CD14-positive monocyte (primary cell): ENCODE data around the gene IL37. TPM values are rescaled to one million over a fixed set of nuclear protein-coding genes. Genes with fewer than 3 reads are reported as not detected.

Experiments used
- DNase-seq, 3 donors: peaks; one replicate each; pipeline ENCODE4 v3.0.0-alpha.2; 2011 to 2022
- H2AFZ ChIP-seq: 2 replicates; pipeline ENCODE4 v1.6.0; 2012; ENCODE audit warnings: mild to moderate bottlenecking, low read depth, low read length, inconsistent platforms; ENCODE audit not compliant: insufficient read depth, poor library complexity, severe bottlenecking
- H3K27ac ChIP-seq, 2 donors: 1 replicate in 1 of 2; 2 replicates in 1 of 2; pipeline ENCODE4 v1.5.1; 2012 to 2013; ENCODE audit warnings: low read length in 2 of 2, control low read depth in 1 of 2, inconsistent platforms in 1 of 2, low read depth in 1 of 2, mild to moderate bottlenecking in 1 of 2
- H3K27me3 ChIP-seq, 2 donors: one replicate each; pipeline versions ENCODE4 v1.6.0 to v1.6.1; 2011 to 2013; ENCODE audit warnings: low read length in 2 of 2; ENCODE audit not compliant: control insufficient read depth in 2 of 2, insufficient read depth in 2 of 2
- H3K36me3 ChIP-seq, 2 donors: replicated peaks in 1 of 2; 1 replicate in 1 of 2; 2 replicates in 1 of 2; pipeline versions ENCODE4 v1.5.1 to v1.6.1; 2012 to 2013; ENCODE audit warnings: low read length in 2 of 2, control low read depth in 1 of 2, inconsistent platforms in 1 of 2, mild to moderate bottlenecking in 1 of 2; ENCODE audit not compliant: insufficient read depth in 2 of 2, control insufficient read depth in 1 of 2
- H3K4me1 ChIP-seq, 2 donors: 1 replicate in 1 of 2; 2 replicates in 1 of 2; pipeline versions ENCODE4 v1.5.1 to v1.6.1; 2012 to 2013; ENCODE audit warnings: low read length in 2 of 2, control low read depth in 1 of 2, inconsistent platforms in 1 of 2, mild to moderate bottlenecking in 1 of 2, moderate library complexity in 1 of 2; ENCODE audit not compliant: insufficient read depth in 2 of 2, control insufficient read depth in 1 of 2
- H3K4me2 ChIP-seq: replicated peaks from 2 replicates; pipeline ENCODE3; 2012; ENCODE audit warnings: low read length, moderate library complexity, mild to moderate bottlenecking; ENCODE audit not compliant: poor library complexity, severe bottlenecking; ENCODE audit errors: extremely low read depth
- H3K4me3 ChIP-seq, 3 experiments: fragments of 200-600 bp in 1 of 3; sonication (generic) in 1 of 3; replicated peaks in 1 of 3; 1 replicate in 2 of 3; 2 replicates in 1 of 3; pipeline ENCODE4 v1.5.1; 2011 to 2013; ENCODE audit warnings: low read length in 3 of 3, mild to moderate bottlenecking in 3 of 3, control low read depth in 2 of 3, low read depth in 2 of 3, inconsistent platforms in 1 of 3, moderate library complexity in 1 of 3
- H3K79me2 ChIP-seq: 2 replicates; pipeline ENCODE4 v1.6.0; 2012; ENCODE audit warnings: mild to moderate bottlenecking, control low read depth, inconsistent platforms, low read length, moderate library complexity; ENCODE audit not compliant: insufficient read depth
- H3K9ac ChIP-seq: 2 replicates; pipeline ENCODE4 v1.6.0; 2017; ENCODE audit warnings: low read length, mild to moderate bottlenecking; ENCODE audit not compliant: insufficient read depth, poor library complexity, severe bottlenecking
- H3K9me3 ChIP-seq, 2 donors: replicated peaks in 1 of 2; 1 replicate in 1 of 2; 2 replicates in 1 of 2; pipeline versions ENCODE4 v1.5.1 to v1.6.1; 2012 to 2013; ENCODE audit warnings: low read length in 2 of 2, control low read depth in 1 of 2; ENCODE audit not compliant: control insufficient read depth in 1 of 2, insufficient read depth in 1 of 2
- H4K20me1 ChIP-seq: 2 replicates; pipeline ENCODE4 v1.6.0; 2012; ENCODE audit warnings: mild to moderate bottlenecking, low read length, control low read depth, moderate library complexity; ENCODE audit not compliant: insufficient read depth
- H3K27ac Mint-ChIP-seq, 7 donors: one replicate each; pipeline ENCODE4 v1.8.0; 2020; ENCODE audit warnings: mild to moderate bottlenecking in 7 of 7, mixed read lengths in 7 of 7, moderate library complexity in 6 of 7, inconsistent platforms in 2 of 7
- H3K27me3 Mint-ChIP-seq, 3 donors: one replicate each; pipeline ENCODE4 v1.8.0; 2021 to 2022; ENCODE audit warnings: low read depth in 3 of 3, mild to moderate bottlenecking in 3 of 3, mixed read lengths in 3 of 3, moderate library complexity in 3 of 3, inconsistent platforms in 1 of 3
- H3K36me3 Mint-ChIP-seq, 2 donors: one replicate each; pipeline ENCODE4 v1.8.0; 2020; ENCODE audit warnings: mixed read lengths in 2 of 2, inconsistent platforms in 1 of 2, mild to moderate bottlenecking in 1 of 2
- H3K4me1 Mint-ChIP-seq: one replicate; pipeline ENCODE4 v1.8.0; 2020; ENCODE audit warnings: mild to moderate bottlenecking, mixed read lengths
- H3K4me3 Mint-ChIP-seq, 2 donors: one replicate each; pipeline ENCODE4 v1.8.0; 2020; ENCODE audit warnings: mild to moderate bottlenecking in 2 of 2, mixed read lengths in 2 of 2, moderate library complexity in 1 of 2
- H3K9me3 Mint-ChIP-seq, 7 donors: one replicate each; pipeline ENCODE4 v1.8.0; 2020 to 2022; ENCODE audit warnings: mixed read lengths in 7 of 7, mild to moderate bottlenecking in 6 of 7, moderate library complexity in 6 of 7, inconsistent platforms in 2 of 7
- WGBS: methylation state at CpG from one replicate; pipeline ENCODE4 v1.1.5; 2013; ENCODE audit warnings: missing lambda C conversion rate; ENCODE audit not compliant: insufficient coverage; 5-methylcytosine and 5-hydroxymethylcytosine counted together
- intact Hi-C, 2 donors: fragments of 100-400 bp; cut with micrococcal nuclease; formaldehyde crosslinking; loops; one replicate each; pipeline versions ENCODE4 v1.15.0 to v1.15.1; 2023
- polyA minus RNA-seq: library from RNA; depleted of rRNA, polyadenylated mRNA; stranded (reverse); fragments of >200 nt; gene quantifications from 2 replicates; pipeline ENCODE4 v1.2.3, GENCODE V29; 2012
- polyA plus RNA-seq, 3 donors: library from polyadenylated mRNA; depleted of rRNA in 1 of 3; unstranded in 2 of 3; stranded (reverse) in 1 of 3; fragments of 300-500 nt in 2 of 3; fragments of >200 nt in 1 of 3; fragmentation: Illumina TruSeq in 2 of 3; gene quantifications; 1 replicate in 2 of 3; 2 replicates in 1 of 3; pipeline ENCODE4 v1.2.3, GENCODE V29; 2012 to 2021
- total RNA-seq, 12 experiments: library from RNA in 1 of 12; stranded (reverse) in 1 of 12; fragments of 120-200 nt in 1 of 12; gene quantifications; one replicate each; pipeline ENCODE4 v1.2.4 and lab custom pipeline; 2013 to 2026; ENCODE audit warnings: mixed read lengths in 6 of 12, inconsistent platforms in 1 of 12
- TF ChIP-seq, protein P1 (sequence below): fragments of 200-600 bp; IDR thresholded peaks from one replicate; pipeline ENCODE4 v1.8.0; 2022; ENCODE audit warnings: antibody characterized with exemption, mild to moderate bottlenecking

The IL37 gene
- not detected for total RNA-seq (2013)
- polyA plus RNA-seq, result not detected
- polyA minus RNA-seq, result not detected in 2 replicates
- 0 to 1.0 (median 0.14) reads per million in 11 experiments for total RNA-seq (lab: John Stamatoyannopoulos, UW)

- DNase-seq, result no peak
- TF ChIP-seq, protein P1, sequence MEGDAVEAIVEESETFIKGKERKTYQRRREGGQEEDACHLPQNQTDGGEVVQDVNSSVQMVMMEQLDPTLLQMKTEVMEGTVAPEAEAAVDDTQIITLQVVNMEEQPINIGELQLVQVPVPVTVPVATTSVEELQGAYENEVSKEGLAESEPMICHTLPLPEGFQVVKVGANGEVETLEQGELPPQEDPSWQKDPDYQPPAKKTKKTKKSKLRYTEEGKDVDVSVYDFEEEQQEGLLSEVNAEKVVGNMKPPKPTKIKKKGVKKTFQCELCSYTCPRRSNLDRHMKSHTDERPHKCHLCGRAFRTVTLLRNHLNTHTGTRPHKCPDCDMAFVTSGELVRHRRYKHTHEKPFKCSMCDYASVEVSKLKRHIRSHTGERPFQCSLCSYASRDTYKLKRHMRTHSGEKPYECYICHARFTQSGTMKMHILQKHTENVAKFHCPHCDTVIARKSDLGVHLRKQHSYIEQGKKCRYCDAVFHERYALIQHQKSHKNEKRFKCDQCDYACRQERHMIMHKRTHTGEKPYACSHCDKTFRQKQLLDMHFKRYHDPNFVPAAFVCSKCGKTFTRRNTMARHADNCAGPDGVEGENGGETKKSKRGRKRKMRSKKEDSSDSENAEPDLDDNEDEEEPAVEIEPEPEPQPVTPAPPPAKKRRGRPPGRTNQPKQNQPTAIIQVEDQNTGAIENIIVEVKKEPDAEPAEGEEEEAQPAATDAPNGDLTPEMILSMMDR, result no peak
- Histone ChIP-seq H3K4me3 (no peak within 1 kb of the TSS), H3K4me1 (no peaks in the 10 kb centered on the region), H3K27ac (no peak within 1 kb of the TSS), H3K79me2 (no peaks in the 10 kb centered on the region), H4K20me1 (no peaks in the 10 kb centered on the region), H3K4me2 (no peak within 1 kb of the TSS), H3K27me3 (no peaks in the 10 kb centered on the region), H3K9ac (no peak within 1 kb of the TSS), H3K36me3 (no peaks in the 10 kb centered on the region), H3K9me3 (peaks cover 0 to 7% of the 10 kb centered on the region in 2 donors), H2AFZ (no peak within 1 kb of the TSS)
- Mint-ChIP-seq H3K27me3 (no peaks in the 10 kb centered on the region), H3K4me3 (no peak within 1 kb of the TSS), H3K9me3 (peaks cover 0 to 8% (median 5%) of the 10 kb centered on the region in 7 donors), H3K36me3 (no peaks in the 10 kb centered on the region), H3K4me1 (peaks cover 2% of the 10 kb centered on the region), H3K27ac (no peak within 1 kb of the TSS)
- intact Hi-C loops, result no loop called here
- WGBS, result no CpG with 5 or more reads among the region's 2 CpGs
Measured at GRCh38 chr2:112910865-112911264, at the start of gene IL37. Gene IL37, plus strand, starts transcription at chr2:112911165. Its CDS starts 1,848 bp downstream, at chr2:112913013.

DNA sequence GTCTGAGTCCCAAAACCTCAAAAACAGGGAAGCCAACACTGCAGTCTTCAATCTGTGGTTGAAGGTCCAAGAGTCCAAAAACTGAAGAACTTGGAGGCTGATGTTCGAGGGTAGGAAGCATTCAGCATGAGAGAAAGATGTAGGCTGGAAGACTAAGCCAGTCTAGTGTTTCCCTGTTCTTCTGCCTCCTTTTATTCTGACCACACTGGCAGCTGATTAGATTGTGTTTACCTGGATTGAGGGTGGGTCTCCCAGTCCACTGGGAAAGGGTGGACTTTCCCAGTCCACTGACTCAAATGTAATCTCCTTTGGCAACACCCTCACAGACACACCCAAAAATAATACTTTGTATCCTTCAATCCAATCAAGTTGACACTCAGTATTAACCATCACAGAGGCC is 46.9 kb upstream of the IL37 start:
- Mint-ChIP-seq H3K4me1 (peaks cover 5% of the 10 kb centered on the region), H3K36me3 (peaks cover 0 to 3% of the 10 kb centered on the region in 2 donors), H3K27ac (no peak overlapping the region), H3K27me3 (peaks cover 1 to 3% (median 2%) of the 10 kb centered on the region in 3 donors), H3K4me3 (no peak overlapping the region), H3K9me3 (peaks cover 12 to 37% (median 17%) of the 10 kb centered on the region in 7 donors)
- Histone ChIP-seq H4K20me1 (no peaks in the 10 kb centered on the region), H3K36me3 (no peaks in the 10 kb centered on the region), H3K9ac (no peak overlapping the region), H3K4me1 (peaks cover 6% of the 10 kb centered on the region in 2 donors), H3K27ac (no peak overlapping the region), H2AFZ (no peak overlapping the region), H3K9me3 (peaks cover 3 to 29% of the 10 kb centered on the region in 2 donors), H3K4me2 (no peak overlapping the region), H3K79me2 (no peaks in the 10 kb centered on the region), H3K4me3 (no peak overlapping the region), H3K27me3 (no peaks in the 10 kb centered on the region)
- no peak for DNase-seq
- intact Hi-C loops, result no loop called here
- TF ChIP-seq, protein P1, result no peak
- WGBS, result 100% methylated on average over 1 of the region's 1 CpG
